Ishikawa (cell line): ENCODE data around the gene FBXW11.

Experiments
- CEBPB ChIP-seq: IDR thresholded peaks from 2 replicates; pipeline ENCODE4 v1.6.1; 2012
- EP300 ChIP-seq: IDR thresholded peaks from 2 replicates; pipeline ENCODE4 v1.6.1; 2012; ENCODE audit warnings: borderline replicate concordance
- FOXM1 ChIP-seq: IDR thresholded peaks from 2 replicates; pipeline ENCODE4 v1.6.1; 2012; ENCODE audit warnings: low read depth, borderline replicate concordance
- MAX ChIP-seq: IDR thresholded peaks from 2 replicates; pipeline ENCODE4 v1.6.1; 2012
- NFIC ChIP-seq: IDR thresholded peaks from 2 replicates; pipeline ENCODE4 v1.6.1; 2012
- REST ChIP-seq: IDR thresholded peaks from 2 replicates; pipeline ENCODE4 v1.6.1; 2012; ENCODE audit warnings: low read depth, mild to moderate bottlenecking
- TAF1 ChIP-seq: IDR thresholded peaks from 2 replicates; pipeline ENCODE4 v1.6.1; 2012; ENCODE audit warnings: low read depth, mild to moderate bottlenecking
- TCF12 ChIP-seq: IDR thresholded peaks from 2 replicates; pipeline ENCODE4 v1.6.1; 2012; ENCODE audit warnings: low read depth
- USF1 ChIP-seq: IDR thresholded peaks from 2 replicates; pipeline ENCODE4 v1.6.1; 2012
- YY1 ChIP-seq: IDR thresholded peaks from 2 replicates; pipeline ENCODE4 v1.6.1; 2012; ENCODE audit warnings: low read depth
- ZBTB7A ChIP-seq: IDR thresholded peaks from 2 replicates; pipeline ENCODE4 v1.6.1; 2012; ENCODE audit warnings: low read depth

DNA sequence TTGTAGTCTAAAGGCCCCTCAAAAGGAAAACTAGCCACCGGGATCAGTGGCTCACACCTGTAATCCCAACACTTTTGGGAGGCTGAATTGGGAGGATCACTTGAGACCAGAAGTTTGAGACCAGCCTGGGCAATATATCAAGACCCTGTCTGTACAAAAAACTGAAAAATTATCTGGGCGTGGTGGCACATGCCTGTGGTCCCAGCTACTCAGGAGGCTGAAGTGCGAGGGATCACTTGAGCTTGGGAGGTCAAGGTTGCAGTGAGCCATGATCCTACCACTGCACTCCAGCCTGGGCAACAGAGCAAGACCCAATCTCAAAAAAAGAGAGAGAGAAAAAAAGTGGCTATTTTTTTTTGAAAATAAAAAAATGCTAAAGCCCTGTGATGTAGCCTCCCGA, 55.2 kb downstream of the FBXW11 start:
- TF ChIP-seq USF1 (no peak), CEBPB (no peak), EP300 (no peak), TAF1 (no peak), MAX (no peak), ZBTB7A (no peak), REST (no peak), YY1 (no peak), NFIC (no peak), TCF12 (no peak), FOXM1 (no peak)
